HG03045 (cell line): ENCODE data around the gene RALB.
"Not testable (repeated sequence)": the region's sequence is repeated elsewhere in the genome, so short reads cannot be mapped to it uniquely, and the experiment has no call there.

Experiments used
- ATAC-seq: cut with Tn5 transposase; IDR thresholded peaks from one replicate; pipeline ENCODE4 v1.9.1; 2021; ENCODE audit warnings: mild to moderate bottlenecking, moderate library complexity; ENCODE audit not compliant: unreplicated experiment

The RALB gene

DNA sequence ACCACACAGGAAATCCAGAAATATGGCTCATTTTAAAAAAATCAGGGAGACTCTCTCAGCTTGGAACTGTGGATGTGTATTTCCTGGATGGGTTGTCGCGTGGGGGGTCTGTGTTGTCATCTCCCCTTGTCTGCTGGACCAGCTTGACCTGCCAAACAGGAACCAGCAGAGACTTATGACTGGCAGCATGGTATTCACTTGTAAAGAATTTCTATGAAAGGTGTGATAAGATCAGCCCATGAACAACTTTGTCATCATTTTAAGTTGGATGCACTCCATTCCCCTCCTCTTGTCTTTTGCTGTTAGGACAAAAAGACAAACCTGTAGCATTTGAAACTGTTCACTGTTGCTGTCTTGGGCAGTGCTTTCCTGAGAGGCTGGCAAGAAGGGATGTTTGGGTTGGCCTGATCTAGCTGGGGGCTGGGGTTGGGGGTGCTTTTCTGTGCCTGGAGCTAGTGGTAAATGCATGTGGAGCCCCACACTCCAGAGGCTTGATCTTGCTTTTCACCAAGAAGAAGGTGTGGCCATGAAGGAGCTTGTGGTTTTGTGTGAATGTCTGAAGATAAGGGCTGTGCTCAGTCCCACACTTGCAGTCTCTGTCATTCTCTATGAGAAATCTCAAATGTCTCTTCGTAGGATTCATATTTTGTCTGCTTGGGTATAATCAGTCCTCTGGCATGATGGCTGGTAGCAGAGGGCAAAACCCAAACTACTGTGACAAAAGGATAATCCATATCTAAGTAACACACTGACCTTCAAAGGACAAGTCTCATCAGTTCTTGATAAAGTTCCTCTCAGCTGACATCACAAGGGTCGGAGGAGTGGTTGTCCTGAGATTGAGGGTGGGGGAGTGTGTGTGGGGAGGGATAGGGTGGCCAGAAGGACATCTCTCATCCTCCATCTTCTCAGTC lies 39.0 kb downstream of the RALB start:
- no peak for ATAC-seq

DNA sequence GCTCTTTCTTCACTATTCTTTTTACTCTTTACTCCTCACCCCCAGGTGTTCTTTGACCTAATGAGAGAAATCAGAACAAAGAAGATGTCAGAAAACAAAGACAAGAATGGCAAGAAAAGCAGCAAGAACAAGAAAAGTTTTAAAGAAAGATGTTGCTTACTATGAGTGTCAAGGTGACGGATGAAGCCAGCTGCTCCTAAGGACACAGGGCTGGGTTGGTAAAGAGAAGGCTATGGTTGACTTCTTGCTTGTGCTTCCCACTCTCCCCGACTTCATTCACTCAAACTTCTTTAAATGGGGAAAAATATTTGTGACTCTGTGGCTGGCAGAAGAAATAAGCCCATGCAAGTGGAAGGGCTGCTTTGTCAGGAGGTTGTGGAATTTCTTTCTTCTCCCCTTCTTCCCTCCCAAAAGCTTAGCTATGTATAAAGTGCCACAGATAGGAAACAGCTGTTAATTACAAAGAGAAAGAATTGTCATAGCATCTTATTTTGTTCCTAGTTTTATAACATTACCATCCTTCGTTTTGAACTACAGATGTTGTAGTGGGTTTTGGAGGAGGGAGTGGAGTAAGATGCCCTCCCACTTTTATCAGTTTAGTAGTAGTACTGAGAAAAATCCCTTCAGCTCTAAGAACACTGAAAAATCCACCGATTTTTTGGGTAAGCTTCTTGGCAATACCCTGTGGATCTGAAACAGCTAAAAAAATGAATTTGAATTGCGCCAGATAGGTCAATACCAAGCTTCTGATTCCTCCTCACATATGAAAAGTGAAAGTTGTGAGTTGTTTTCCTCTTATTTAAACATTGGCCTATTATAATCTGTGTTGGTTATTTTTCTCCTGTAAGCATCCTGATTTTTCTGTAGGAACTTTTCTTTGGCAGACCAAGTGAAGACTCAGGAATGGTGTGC lies 40.7 kb downstream of the RALB start:
- peak; percentile 15 for ATAC-seq

DNA sequence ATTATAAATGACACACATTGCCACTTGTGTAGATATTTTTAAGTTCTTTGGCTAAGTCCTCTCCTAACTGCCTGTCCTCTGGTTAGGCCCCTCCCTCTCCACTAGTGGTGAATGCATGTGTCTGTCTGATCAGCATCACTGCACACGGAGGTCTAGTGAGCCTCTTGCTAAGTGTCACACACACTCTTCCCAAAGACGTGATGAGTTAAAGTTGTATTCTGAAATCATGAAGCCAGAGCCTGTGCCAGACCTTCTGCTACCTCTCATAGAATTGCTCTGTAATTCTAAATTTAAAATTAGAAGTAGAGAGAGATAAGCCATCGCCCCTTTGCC lies 41.3 kb downstream of the RALB start:
- peak; percentile 77 for ATAC-seq

DNA sequence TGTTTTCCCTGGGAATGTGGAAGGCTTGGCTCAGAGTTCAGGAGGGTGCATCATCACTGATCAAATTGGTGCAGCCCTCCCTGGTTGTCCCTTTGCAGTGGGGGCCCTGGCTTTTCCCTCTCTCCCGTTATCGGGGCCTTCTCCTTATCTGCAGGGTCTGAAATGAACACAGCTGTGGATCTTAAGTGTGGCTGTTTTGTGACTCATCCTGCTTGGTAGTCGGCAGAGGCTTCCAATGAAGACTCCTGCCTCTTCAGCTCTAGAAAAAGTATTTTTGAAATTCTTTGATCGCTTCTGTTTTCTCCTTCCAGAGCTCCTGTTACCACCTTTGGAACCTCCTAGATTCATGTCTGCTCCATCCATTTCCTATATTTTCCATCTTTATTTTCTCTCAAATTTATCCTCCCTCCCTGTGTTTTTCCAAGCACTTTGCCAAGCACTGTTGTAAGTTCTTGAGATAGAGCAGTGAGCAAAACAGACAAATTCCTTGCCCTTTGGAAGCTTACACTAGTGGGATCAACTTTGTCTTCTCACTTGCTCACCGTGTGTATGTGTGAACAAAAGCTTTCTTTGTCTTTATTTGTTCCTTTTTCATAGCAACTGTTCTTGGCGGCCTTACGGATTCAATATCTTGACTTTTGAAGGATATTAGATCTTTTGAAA lies 45.7 kb downstream of the RALB start:
- no peak for ATAC-seq

DNA sequence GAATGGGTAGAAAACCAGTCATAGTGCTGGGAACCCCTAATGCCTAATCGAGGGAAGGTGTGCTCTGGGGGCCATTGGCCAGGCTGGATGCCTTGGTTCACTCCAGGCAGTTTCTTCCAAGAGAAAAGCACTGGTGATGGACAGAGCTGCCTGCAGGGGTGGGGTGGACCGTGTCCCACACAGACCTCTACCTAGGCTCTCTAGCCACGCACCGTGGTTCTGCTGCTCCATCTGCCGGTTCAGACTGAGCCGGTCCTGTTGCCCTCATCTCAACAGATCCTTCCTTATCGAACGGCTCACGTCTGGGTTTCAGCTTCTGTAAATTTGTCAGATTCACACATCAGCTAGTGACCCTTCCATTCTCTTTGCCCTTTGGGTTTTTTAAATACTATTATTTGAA lies 46.4 kb downstream of the RALB start:
- no peak for ATAC-seq

DNA sequence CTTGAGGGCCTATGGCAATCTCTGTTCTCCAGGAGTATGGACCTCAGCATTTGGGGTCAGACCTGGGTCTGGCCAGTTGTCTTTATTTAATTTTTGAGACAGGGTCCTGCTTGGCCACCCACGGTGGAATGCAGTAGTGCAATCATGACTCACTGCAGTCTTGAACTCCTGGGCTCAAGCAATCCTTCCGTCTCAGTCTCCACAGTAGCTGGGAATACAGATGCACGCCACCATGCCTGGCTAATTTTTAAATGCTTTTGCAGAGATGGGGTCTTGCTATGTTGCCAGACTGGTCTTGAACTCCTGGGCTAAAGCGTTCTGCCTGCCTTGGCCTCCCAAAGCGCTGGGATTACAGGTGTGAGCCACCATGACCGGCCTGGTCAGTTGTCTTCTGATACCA lies 46.9 kb downstream of the RALB start:
- no peak for ATAC-seq

DNA sequence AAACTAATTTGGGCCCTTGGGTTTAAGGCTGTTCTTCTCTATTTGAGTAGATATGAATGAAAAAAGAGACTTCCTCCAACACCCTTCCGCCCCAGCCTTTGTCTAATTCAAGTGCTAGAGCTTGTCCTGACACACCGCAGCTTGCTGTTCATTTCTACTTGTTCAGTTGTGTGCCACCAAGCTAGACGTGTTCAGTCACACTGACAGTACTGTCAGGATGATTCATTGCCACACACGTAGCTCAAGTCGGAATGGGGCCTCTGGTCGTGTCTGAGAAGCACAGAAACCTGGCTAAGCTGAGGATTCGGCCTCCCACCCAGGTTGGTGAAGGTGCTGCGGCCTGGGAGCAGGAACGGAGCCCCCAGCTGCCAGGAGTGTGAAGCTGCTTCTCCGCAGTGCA lies 47.7 kb downstream of the RALB start:
- no peak for ATAC-seq

DNA sequence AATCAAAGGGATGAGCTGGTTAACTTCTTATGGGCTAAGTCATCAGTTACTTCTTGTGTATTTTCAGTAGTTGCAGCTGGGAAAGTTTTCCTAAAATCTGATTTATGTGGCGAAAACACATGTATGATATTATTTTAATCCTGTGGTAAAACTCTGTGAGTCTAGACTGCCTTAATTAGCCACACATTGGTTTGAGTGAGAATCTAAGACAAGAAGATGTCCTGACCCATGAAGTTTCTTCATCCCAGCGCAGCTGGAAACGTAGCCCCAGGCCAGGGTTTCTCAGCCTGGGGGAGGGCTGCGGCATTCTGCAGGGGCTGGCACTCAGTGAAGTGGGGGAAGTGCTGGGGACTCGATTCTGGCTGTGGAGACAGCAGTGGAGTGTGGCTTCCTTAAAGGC lies 48.6 kb downstream of the RALB start:
- ATAC-seq: no peak

DNA sequence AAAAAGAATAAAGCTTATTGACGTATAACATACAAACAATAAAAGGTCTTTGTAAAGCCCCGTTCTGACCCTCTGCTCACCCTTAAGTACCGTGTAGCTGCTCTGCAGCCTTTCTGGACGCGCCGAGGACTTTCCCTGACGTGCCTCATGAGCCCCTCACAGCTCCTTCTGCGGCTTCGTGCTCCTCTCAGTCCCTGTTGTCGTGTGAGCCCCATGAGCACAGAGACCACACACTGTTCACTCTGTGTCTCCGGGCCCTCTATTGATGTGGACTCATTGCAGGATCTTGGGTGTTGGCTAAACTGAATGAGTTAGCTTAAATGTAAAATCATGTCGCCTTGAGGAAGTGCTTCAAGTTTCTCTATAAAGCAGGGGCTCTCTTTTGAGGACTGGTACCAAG lies 49.6 kb downstream of the RALB start:
- no peak for ATAC-seq

DNA sequence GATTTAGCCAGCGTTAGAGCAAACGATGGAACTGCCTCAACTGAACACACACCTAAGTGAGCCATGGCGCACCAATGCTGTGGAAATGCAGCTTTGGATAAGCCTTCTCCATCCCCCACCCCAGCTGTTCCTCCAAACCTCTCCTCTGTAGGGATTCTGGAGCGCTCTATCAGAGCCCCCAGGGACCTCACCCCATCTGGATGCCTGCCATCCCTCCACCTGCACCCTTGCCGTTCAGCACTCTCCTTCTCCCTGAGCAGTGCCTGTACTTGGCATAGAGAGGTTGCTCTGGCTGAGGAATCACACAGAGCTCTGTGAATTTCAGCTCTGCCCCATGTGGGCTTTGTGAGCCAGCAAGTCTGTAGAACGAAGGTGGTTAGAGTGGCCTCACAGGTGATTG lies 50.5 kb downstream of the RALB start:
- ATAC-seq: no peak

DNA sequence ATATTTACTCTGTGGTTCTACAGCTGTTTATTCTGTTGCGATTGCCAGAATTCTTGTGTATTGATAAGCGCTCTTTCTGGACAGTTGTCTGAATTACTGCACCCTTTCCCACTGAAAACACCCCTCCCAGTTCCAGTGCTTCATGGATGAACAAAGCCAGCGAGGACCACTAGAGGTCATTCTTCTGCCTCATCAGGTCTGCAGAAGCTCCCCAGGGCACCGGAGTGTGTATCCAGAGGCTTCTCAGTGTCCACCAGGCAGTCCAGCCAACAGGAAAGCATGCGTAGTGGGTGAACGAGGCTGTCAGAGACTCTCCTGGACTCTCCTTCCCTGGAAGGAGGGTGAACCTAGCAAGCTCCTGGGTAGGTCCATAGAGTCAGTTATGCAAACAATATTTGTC lies 52.6 kb downstream of the RALB start:
- no peak for ATAC-seq

DNA sequence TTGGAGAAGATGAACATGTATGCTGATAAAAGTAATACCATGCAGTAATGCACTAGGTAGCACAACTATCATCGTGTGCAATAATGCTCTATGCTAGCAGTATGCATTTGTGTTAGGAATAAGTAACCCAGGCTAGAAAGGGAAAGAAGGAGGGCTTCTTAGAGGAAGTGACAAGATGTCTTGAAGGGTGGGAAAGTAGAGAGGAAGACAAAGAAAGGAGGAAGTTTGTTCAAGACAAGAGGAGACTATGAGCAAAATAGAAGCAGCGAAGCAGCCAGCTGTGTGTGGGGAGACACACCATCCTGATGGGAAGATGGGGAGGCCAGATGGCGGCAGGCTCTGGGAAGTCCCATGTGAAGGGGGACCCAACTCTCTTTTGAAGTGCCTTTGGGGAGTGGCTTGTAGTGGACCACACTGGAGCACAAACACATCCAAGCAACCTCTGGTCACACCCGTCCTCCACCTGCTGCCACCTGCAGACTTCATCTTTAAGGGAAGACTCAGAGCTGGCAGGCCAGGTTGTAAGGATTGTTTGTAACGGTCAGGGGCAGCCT lies 53.4 kb downstream of the RALB start:
- ATAC-seq: no peak

DNA sequence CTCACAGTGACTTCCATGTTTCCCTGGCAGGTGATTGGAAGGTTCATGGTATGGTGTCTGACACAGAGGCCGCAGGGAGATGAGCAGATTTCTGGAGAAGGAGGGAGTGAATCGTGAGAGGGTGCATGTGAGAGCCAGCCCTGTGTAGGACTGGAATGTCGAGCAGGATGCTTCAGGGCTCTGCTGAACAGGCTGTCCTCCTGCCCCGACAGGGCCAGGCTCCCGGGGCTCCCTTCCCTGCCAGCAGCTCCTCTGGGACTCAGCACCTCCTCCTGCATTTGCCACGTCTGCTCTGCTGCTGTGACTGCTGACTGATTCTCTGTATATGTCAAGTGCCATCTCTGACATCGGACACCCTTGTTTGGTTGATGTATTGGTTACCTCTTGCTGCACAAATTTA lies 54.8 kb downstream of the RALB start:
- no peak for ATAC-seq

DNA sequence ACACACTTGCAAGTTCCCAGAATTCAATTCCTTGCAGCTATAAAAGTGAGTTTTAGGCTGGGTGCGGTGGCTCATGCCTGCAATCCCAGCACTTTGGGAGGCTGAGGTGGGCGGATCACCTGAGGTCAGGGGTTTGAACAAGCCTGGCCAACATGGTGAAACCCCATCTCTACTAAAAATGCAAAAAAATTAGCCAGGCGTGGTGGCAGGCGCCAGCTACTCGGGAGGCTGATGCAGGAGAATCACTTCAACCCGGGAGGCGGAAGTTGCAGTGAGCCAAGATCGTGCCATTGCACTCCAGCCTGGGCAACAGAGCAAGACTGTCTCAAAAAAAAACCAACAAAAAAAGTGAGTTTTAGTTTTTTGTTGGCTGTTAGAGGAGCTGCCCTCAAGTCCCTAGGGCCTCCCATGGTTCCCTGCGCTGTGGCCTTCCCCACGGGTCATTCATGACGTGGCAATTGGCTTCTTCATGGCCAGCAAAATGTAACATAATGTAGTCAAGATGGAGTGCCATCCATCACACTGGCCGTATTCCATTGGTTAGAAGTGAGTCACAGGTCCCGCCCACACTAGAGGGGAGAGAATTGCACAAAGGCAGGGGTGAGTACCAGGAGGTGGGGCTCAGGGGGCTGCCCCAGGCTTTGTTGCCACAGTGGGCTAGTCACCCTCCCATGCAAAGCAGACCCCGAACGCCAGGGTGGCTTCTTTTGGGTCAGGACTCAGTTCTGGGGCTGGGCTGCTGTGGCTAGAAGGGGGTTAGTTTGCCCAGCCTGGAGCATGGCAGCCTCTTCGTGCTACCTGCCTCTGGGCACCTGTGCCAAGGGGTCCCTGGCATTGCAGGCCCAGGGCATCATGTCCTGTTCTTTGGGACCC lies 55.6 kb downstream of the RALB start:
- no peak for ATAC-seq

DNA sequence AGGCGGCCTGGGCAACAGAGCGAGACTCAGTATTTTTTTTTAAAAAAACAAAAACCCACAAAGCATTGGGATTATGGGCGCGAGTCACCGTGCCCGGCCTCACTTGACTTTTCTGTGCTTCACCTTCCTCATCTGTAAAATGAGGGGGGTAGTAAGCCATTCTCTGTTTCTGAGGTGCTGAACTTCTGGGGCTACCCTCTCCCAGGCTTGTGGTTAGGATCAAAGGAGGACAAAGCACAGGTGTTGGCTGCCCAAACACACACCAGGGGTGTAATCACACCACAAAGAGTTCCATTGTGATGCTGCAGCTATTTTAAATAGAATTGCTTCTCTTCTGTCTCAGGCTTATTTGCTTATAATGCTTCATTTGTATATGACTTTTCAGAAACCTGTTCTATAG lies 57.5 kb downstream of the RALB start:
- ATAC-seq: peak; percentile 56

DNA sequence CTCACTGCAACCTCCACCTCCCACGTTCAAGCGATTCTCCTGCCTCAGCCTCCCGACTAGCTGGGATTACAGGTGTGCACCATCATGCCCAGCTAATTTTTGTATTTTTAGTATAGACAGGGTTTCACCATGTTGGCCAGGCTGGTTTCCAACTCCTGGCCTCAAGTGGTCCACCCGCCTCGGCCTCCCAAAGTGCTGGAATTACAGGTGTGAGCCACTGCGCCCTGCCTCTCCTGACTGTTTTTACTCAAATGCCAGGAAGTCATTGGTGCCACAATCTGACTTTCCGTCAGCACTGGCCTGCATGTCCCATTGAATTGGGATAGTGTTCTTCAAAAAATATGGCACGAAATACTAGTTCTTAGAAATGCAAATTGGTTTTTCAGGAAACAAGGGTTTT lies 58.2 kb downstream of the RALB start:
- not testable (repeated sequence) for ATAC-seq

DNA sequence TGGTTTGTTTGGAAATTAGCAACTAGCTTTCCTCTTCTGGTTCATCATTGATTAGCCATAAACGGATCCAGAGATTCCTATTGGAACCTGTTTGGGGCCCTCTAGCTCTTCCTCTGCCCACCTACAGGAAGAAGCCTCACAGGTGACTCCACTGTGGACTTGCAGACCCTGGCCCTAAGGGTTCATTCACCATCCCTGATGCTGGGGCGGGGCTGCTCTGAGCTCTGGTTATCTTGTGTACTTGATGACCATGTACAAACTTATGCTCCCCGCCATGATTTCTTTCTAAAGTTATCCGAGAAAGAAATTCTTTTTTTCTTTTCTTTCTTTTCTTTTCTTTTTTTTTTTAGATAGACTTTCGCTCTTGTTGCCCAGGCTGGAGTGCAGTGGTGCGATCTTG lies 59.4 kb downstream of the RALB start:
- ATAC-seq: no peak

DNA sequence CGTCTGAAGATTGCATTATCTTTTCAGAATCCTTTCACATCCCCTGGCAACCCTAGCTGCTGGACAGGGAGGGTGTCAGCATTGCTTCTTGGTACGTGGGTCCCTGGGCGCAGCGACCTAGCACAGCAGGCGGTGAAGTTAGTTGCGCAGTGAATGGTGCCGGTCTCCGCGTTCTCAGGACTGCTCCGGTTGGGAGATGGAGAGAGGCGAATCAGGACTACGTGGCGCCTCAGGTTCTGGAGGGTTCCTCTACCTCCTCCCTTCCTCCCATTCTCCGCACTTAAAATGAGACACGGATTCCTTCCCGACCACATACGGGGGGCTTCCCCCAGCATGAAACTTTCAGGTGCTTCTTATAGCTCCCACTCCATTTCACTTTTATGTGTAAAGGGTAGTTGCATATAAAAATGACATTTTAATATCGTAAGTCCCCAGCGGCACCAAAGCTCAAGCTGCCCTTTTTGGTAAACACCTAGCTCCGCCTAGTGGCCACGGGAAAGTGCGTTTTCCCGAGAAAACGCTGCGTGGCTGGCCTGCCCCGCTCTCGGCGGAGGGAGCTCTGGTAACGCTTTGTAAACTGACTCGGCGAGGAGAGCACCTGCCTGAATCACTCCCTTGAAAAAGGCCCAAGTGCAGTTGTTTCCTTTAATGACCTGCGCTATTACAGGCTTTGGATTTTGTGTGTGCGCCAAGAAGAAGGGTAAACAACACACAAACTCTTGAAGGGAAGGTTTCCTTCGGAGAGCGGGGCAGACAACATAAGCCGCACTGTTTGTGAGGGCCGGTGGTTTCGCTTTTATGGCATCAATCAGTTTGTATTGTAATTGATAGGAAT lies 60.4 kb downstream of the RALB start:
- no peak for ATAC-seq
